ENCODE results near the gene FBP2.
"Not testable (repeated sequence)": the region's sequence is repeated elsewhere in the genome, so short reads cannot be mapped to it uniquely, and the experiment has no call there.

Gene FBP2

DNA sequence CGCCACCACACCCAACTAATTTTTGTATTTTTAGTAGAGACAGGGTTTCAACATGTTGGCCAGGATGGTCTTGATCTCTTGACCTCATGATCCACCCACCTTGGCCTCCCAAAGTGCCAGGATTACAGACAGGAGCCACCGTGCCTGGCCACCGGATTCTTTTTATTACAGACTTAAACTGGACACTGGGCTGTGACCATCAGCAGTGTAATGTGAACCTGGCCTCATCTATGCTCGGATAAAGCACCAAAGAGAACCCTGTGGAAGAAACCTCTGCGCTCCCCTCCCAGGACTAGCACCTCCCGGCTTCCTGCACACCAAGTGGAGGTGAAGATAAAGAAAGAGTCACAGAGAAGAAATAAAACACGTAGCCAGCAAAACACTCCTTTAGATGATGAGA, 941 bp downstream of the FBP2 start:
- DNase-seq (ENCODE audit: low spot score in 2 of 2); H3K4me3 ChIP-seq; in situ Hi-C loops (cut with MboI; ENCODE audit: low sequenced_read_pairs); H3K27me3 ChIP-seq (ENCODE audit: low read depth); H3K36me3 ChIP-seq (replicated peaks); H3K4me1 ChIP-seq; H3K9me3 ChIP-seq: not testable (repeated sequence)

GRCh38 chr9:94591876-94592275, 1.7 kb downstream of the FBP2 start:
- in situ Hi-C loops (cut with MboI; ENCODE audit: low sequenced_read_pairs), result no loop called here
- H3K4me1 ChIP-seq, result no peaks in the 10 kb centered on the region
- no peaks in the 10 kb centered on the region for H3K9me3 ChIP-seq
- no peak for DNase-seq (ENCODE audit: low spot score in 2 of 2)
- no peak overlapping the region for H3K4me3 ChIP-seq
- H3K36me3 ChIP-seq (replicated peaks), result no peaks in the 10 kb centered on the region
- H3K27me3 ChIP-seq (ENCODE audit: low read depth), result no peaks in the 10 kb centered on the region

DNA sequence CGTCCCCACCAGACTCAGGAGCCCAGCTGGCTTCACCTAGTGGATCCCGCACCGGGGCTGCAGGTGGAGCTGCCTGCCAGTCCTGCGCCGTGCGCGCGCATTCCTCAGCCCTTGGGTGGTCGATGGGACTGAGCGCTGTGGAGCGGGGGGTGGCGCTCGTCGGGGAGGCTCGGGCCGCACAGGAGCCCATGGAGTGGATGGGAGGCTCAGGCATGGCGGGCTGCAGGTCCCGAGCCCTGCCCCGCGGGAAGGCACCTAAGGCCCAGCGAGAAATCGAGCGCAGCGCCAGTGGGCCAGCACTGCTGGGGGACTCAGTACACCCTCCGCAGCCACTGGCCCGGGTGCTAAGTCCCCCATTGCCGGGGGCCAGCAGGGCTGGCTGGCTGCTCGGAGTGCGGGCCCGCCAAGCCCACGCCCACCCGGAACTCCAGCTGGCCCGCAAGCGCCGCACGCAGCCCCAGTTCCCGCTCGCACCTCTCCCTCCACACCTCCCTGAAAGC, 2.5 kb downstream of the FBP2 start:
- H3K9me3 ChIP-seq; H3K27me3 ChIP-seq (ENCODE audit: low read depth); H3K4me3 ChIP-seq; in situ Hi-C loops (cut with MboI; ENCODE audit: low sequenced_read_pairs); DNase-seq (ENCODE audit: low spot score in 2 of 2); H3K4me1 ChIP-seq; H3K36me3 ChIP-seq (replicated peaks): not testable (repeated sequence)

- Histone ChIP-seq H3K4me1 (no peaks in the 10 kb centered on the region), H3K27me3 (ENCODE audit: low read depth) (no peaks in the 10 kb centered on the region), H3K9me3 (no peaks in the 10 kb centered on the region), H3K4me3 (no peak overlapping the region), H3K36me3 (replicated peaks) (no peaks in the 10 kb centered on the region)
- no peak for DNase-seq (ENCODE audit: low spot score in 2 of 2)
- in situ Hi-C loops (cut with MboI; ENCODE audit: low sequenced_read_pairs), result no loop called here
Measured at GRCh38 chr9:94588681-94589080, 4.9 kb downstream of the FBP2 start.

GRCh38 chr9:94586814-94587213, 6.8 kb downstream of the FBP2 start:
- H3K9me3 ChIP-seq, result no peaks in the 10 kb centered on the region
- H3K27me3 ChIP-seq (ENCODE audit: low read depth), result no peaks in the 10 kb centered on the region
- in situ Hi-C loops (cut with MboI; ENCODE audit: low sequenced_read_pairs), result no loop called here
- no peak overlapping the region for H3K4me3 ChIP-seq
- H3K4me1 ChIP-seq, result no peaks in the 10 kb centered on the region
- no peak for DNase-seq (ENCODE audit: low spot score in 2 of 2)
- H3K36me3 ChIP-seq (replicated peaks), result no peaks in the 10 kb centered on the region

- Histone ChIP-seq H3K9me3 (no peaks in the 10 kb centered on the region), H3K4me1 (no peaks in the 10 kb centered on the region), H3K27me3 (ENCODE audit: low read depth) (no peaks in the 10 kb centered on the region), H3K36me3 (replicated peaks) (no peaks in the 10 kb centered on the region), H3K4me3 (no peak overlapping the region)
- in situ Hi-C loops (cut with MboI; ENCODE audit: low sequenced_read_pairs), result no loop called here
- DNase-seq (ENCODE audit: low spot score in 2 of 2), result no peak
Measured at GRCh38 chr9:94586316-94586715, 7.3 kb downstream of the FBP2 start.

- H3K27me3 ChIP-seq (ENCODE audit: low read depth), result no peaks in the 10 kb centered on the region
- no peak for DNase-seq (ENCODE audit: low spot score in 2 of 2)
Measured at GRCh38 chr9:94584555-94584954, 9.1 kb downstream of the FBP2 start.

DNA sequence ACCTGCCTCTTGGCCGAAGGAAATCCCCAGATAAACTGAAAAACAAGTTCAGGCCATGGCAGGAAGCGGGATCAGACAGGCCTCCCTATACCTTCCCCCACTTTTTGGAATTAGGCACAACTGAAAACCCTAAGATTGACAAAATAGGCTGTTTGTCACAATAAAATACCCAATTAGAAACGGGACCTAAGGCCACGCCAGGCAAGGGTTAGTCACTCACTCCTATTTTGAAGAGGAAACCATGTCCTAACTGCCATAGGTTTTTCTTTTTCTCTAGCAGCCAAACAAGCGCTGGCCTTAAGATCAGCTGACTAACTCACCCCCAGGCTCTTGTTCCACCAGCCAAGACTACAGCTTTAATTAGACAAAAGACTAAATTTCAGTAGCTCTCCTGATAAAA, 11.9 kb downstream of the FBP2 start:
- Histone ChIP-seq H3K27me3 (ENCODE audit: low read depth) (no peaks in the 10 kb centered on the region), H3K9me3 (no peaks in the 10 kb centered on the region; the same call in 1 of the 2 replicates), H3K4me3 (no peak overlapping the region), H3K4me1 (no peaks in the 10 kb centered on the region), H3K36me3 (replicated peaks) (no peaks in the 10 kb centered on the region)
- in situ Hi-C loops (cut with MboI; ENCODE audit: low sequenced_read_pairs), result no loop called here
- no peak for DNase-seq (ENCODE audit: low spot score in 2 of 2)

More at GRCh38 chr9:94584555-94584954, 9.1 kb downstream of the FBP2 start:
- Histone ChIP-seq H3K4me1 (no peaks in the 10 kb centered on the region), H3K4me3 (no peak overlapping the region), H3K36me3 (replicated peaks) (no peaks in the 10 kb centered on the region), H3K9me3 (no peaks in the 10 kb centered on the region; the same call in 1 of the 2 replicates)
- in situ Hi-C loops (cut with MboI; ENCODE audit: low sequenced_read_pairs), result no loop called here

DNA sequence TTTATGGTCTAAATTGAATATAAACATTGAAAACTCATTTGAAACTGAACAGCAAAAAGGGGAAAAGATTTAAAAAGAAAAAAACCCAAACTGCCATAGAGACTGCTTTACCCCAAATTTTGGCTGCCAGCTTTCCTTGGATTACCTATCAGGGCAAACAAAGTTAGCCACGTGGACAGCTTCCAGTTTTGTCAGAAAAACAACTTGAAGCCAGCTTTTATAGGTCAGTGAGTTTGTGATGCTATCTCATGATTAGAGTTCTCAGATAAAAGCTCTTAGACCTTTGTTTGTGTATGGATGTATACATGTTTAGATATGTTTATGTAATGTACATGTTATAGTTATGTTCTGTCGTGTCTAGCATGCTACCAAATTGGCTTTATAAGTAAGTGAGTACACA, 16.1 kb downstream of the FBP2 start:
- H3K9me3 ChIP-seq, result no peaks in the 10 kb centered on the region; the same call in none of the 2 replicates
- no peaks in the 10 kb centered on the region for H3K36me3 ChIP-seq (replicated peaks)
- H3K4me3 ChIP-seq, result no peak overlapping the region
- H3K27me3 ChIP-seq (ENCODE audit: low read depth), result no peaks in the 10 kb centered on the region
- no peaks in the 10 kb centered on the region for H3K4me1 ChIP-seq
- in situ Hi-C loops (cut with MboI; ENCODE audit: low sequenced_read_pairs), result no loop called here
- DNase-seq (ENCODE audit: low spot score in 2 of 2), result no peak

GRCh38 chr9:94577036-94577435, 16.6 kb downstream of the FBP2 start:
- Histone ChIP-seq H3K4me3 (no peak overlapping the region), H3K27me3 (ENCODE audit: low read depth) (no peaks in the 10 kb centered on the region), H3K9me3 (no peaks in the 10 kb centered on the region; the same call in none of the 2 replicates), H3K4me1 (no peaks in the 10 kb centered on the region), H3K36me3 (replicated peaks) (no peaks in the 10 kb centered on the region)
- in situ Hi-C loops (cut with MboI; ENCODE audit: low sequenced_read_pairs), result no loop called here
- DNase-seq (ENCODE audit: low spot score in 2 of 2), result no peak

DNA sequence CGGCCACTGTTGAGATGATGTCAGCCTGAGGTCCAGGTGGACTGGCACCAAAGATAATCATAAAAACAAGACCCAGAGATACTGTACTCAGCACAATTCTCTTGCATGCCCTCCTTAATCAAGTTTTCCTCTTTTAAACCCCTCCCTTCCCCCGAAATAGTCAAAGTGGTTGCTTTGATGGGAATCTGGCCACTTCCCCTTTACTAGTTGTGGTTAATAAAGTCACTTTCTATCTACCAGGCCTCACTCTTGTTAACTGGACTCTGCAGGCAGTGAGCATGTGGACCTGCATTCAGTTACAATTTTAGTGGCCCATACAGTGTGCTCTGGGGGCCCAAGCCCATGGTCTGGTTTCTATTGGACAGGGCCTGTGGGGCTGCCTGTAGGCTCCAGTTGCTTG, 17.5 kb downstream of the FBP2 start:
- Histone ChIP-seq H3K36me3 (replicated peaks) (no peaks in the 10 kb centered on the region), H3K27me3 (ENCODE audit: low read depth) (no peaks in the 10 kb centered on the region), H3K4me1 (no peaks in the 10 kb centered on the region), H3K4me3 (no peak overlapping the region), H3K9me3 (no peaks in the 10 kb centered on the region; the same call in none of the 2 replicates)
- in situ Hi-C loops (cut with MboI; ENCODE audit: low sequenced_read_pairs), result no loop called here
- no peak for DNase-seq (ENCODE audit: low spot score in 2 of 2)

GRCh38 chr9:94568972-94569712, 24.5 kb downstream of the FBP2 start:
- H3K9me3 ChIP-seq, result no peaks in the 10 kb centered on the region; the same call in 1 of the 2 replicates
- H3K27me3 ChIP-seq (ENCODE audit: low read depth), result no peaks in the 10 kb centered on the region
- in situ Hi-C loops (cut with MboI; ENCODE audit: low sequenced_read_pairs), result no loop called here
- no peak for DNase-seq (ENCODE audit: low spot score in 2 of 2)
- H3K4me3 ChIP-seq, result no peak overlapping the region
- H3K4me1 ChIP-seq, result no peaks in the 10 kb centered on the region
- H3K36me3 ChIP-seq (replicated peaks), result no peaks in the 10 kb centered on the region

GRCh38 chr9:94568250-94568889, 25.3 kb downstream of the FBP2 start:
- no peaks in the 10 kb centered on the region for H3K4me1 ChIP-seq
- no peaks in the 10 kb centered on the region; the same call in 1 of the 2 replicates for H3K9me3 ChIP-seq
- H3K27me3 ChIP-seq (ENCODE audit: low read depth), result no peaks in the 10 kb centered on the region
- H3K36me3 ChIP-seq (replicated peaks), result no peaks in the 10 kb centered on the region
- in situ Hi-C loops (cut with MboI; ENCODE audit: low sequenced_read_pairs), result no loop called here
- no peak for DNase-seq (ENCODE audit: low spot score in 2 of 2)
- H3K4me3 ChIP-seq, result no peak overlapping the region

DNA sequence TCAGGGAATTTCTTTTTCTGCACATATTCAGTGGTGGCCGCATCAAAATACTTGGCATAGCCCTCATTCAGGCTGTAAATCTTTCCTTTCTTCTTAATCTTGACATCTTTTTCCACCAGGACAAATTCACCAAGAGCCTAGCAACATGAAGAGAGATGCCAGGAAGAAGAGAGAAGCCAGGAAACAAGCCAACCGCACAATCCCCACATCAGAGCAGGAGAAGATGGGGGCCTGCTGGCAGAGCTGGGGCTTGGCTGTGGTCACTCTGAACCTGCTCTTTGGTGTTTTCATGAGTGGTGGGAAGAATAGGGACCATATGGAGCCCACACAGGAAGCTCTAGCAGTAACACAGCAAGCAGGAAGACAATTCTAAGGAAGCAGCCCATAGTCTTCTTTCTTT, 26.4 kb downstream of the FBP2 start:
- in situ Hi-C loops (cut with MboI; ENCODE audit: low sequenced_read_pairs), result no loop called here
- no peaks in the 10 kb centered on the region for H3K36me3 ChIP-seq (replicated peaks)
- no peaks in the 10 kb centered on the region for H3K27me3 ChIP-seq (ENCODE audit: low read depth)
- no peak for DNase-seq (ENCODE audit: low spot score in 2 of 2)
- no peaks in the 10 kb centered on the region for H3K4me1 ChIP-seq
- no peaks in the 10 kb centered on the region for H3K9me3 ChIP-seq
- H3K4me3 ChIP-seq, result no peak overlapping the region

Measured in HAP-1 (cell line).